ENCODE data around the gene TM4SF1. TPM values are rescaled to one million over a fixed set of nuclear protein-coding genes. Genes with fewer than 3 reads are reported as not detected.

Gene TM4SF1
- total and polyA plus RNA-seq, 2 donors (not counting 3 experiments of a cell fraction or from before 2014, with no cell fraction given) = 559 to 1,407 TPM

DNA sequence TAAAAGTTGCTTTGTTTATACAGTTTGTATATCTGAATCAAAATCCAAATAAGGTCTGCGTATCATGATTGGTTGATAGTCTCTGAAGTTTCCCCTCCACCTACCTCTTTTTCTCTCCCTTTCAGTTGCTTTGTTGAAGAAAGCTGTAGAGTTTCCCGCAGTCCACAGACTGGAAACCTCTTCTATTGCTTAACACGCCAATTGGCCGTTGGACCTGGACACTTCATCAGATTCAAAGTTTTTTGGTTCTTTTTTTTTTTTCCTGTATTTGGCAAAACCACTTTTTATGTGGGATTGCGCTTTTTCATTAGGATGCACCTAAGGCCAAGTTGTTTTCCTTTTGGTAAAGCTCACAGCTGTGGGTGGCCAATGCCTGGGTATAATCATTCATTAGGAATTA is 14.5 kb upstream of the TM4SF1 start:
- no TSS peak for BruUV-seq (replicated peaks)

More for the DNA sequence above, 14.5 kb upstream of the TM4SF1 start:
- H3K9me1 ChIP-seq (replicated peaks; ENCODE audit: control insufficient read depth, extremely low read depth, insufficient read depth, low read length) = no peaks in the 10 kb centered on the region
- FAIRE-seq (no peak), DNase-seq (ENCODE audit: low read depth, low spot score) (no peak)
- TF ChIP-seq JUN (IDR thresholded peaks at IDR 0.05; ENCODE audit: borderline replicate concordance, insufficient read depth, insufficient read length, low read depth) (no peak), POLR2AphosphoS5 (IDR thresholded peaks at IDR 0.05; ENCODE audit: insufficient read depth, low read depth, low read length) (no peak), FOS (IDR thresholded peaks at IDR 0.05; ENCODE audit: borderline replicate concordance, insufficient read depth, low read length) (no peak), GATA2 (IDR thresholded peaks at IDR 0.05; ENCODE audit: insufficient read depth, insufficient read length, low read depth, low read length) (no peak), MYC (IDR thresholded peaks at IDR 0.05; ENCODE audit: low read depth, low read length) (no peak), POLR2A (IDR thresholded peaks at IDR 0.05; ENCODE audit: low read depth, low read length) (no peak), EZH2 (IDR thresholded peaks at IDR 0.05; ENCODE audit: borderline replicate concordance, low read depth, low read length, severe bottlenecking) (no peak)
- TF ChIP-seq, protein P1, sequence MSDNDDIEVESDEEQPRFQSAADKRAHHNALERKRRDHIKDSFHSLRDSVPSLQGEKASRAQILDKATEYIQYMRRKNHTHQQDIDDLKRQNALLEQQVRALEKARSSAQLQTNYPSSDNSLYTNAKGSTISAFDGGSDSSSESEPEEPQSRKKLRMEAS (IDR thresholded peaks at IDR 0.05; ENCODE audit: insufficient read depth, insufficient read length) = no peak
- TF ChIP-seq, protein P2, sequence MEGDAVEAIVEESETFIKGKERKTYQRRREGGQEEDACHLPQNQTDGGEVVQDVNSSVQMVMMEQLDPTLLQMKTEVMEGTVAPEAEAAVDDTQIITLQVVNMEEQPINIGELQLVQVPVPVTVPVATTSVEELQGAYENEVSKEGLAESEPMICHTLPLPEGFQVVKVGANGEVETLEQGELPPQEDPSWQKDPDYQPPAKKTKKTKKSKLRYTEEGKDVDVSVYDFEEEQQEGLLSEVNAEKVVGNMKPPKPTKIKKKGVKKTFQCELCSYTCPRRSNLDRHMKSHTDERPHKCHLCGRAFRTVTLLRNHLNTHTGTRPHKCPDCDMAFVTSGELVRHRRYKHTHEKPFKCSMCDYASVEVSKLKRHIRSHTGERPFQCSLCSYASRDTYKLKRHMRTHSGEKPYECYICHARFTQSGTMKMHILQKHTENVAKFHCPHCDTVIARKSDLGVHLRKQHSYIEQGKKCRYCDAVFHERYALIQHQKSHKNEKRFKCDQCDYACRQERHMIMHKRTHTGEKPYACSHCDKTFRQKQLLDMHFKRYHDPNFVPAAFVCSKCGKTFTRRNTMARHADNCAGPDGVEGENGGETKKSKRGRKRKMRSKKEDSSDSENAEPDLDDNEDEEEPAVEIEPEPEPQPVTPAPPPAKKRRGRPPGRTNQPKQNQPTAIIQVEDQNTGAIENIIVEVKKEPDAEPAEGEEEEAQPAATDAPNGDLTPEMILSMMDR (IDR thresholded peaks at IDR 0.05; ENCODE audit: extremely low read depth in 1 of 2, insufficient read depth in 1 of 2, low read depth in 1 of 2, low read length in 2 of 2) = no peak
- H3K9me3 ChIP-seq (replicated peaks; ENCODE audit: control insufficient read depth, insufficient read depth, low read length) = no peaks in the 10 kb centered on the region
- no peak overlapping the region for H3K9ac ChIP-seq (replicated peaks; ENCODE audit: extremely low read depth, insufficient read depth, low read length)
- H4K20me1 ChIP-seq (replicated peaks; ENCODE audit: control insufficient read depth, extremely low read depth, insufficient read depth, low read length) = no peaks in the 10 kb centered on the region
- H3K4me1 ChIP-seq (ENCODE audit: control insufficient read depth, extremely low read depth, insufficient read depth, low read length) = peaks cover 39% of the 10 kb centered on the region
- H3K27ac ChIP-seq (ENCODE audit: insufficient read depth, low read depth, low read length) = no peak overlapping the region
- ChIA-PET CTCF (interaction anchor here (0.7 to 1.1 kb wide), 2 partner anchors 88 to 114 kb away, joined by 3 to 9 read pairs; no protein-coding TSS in a partner anchor), POLR2A (no interaction called here)
- H3K4me3 ChIP-seq (replicated peaks in 1 of 3; ENCODE audit: insufficient read depth in 1 of 3, low read depth in 1 of 3, low read length in 3 of 3) = no peak overlapping the region
- no peak overlapping the region for H2AFZ ChIP-seq (ENCODE audit: low read depth, low read length)
- dilution Hi-C loops (cut with MboI; ENCODE audit: extremely low pct_ligation_motif_present, low sequenced_read_pairs) (no loop called here), intact Hi-C loops (cut with micrococcal nuclease) (loop anchor here (2.0 kb wide), 1 partner anchor 15 kb away; the partner anchor contains the start of gene TM4SF1)
- no peak overlapping the region for H3K4me2 ChIP-seq (ENCODE audit: insufficient read depth, low read length)
- no peaks in the 10 kb centered on the region for H3K27me3 ChIP-seq (ENCODE audit: control insufficient read depth in 2 of 2, insufficient read depth in 2 of 2, low read length in 2 of 2)
- no peaks in the 10 kb centered on the region for H3K36me3 ChIP-seq (ENCODE audit: control insufficient read depth in 2 of 2, extremely low read depth in 1 of 2, insufficient read depth in 2 of 2, low read length in 2 of 2)
- H3K79me2 ChIP-seq (ENCODE audit: control insufficient read depth, insufficient read depth, low read length) = no peaks in the 10 kb centered on the region

All from endothelial cell of umbilical vein (primary cell).